CD4-positive, CD25-positive, alpha-beta regulatory T cell (primary cell): ENCODE results near the gene PPARD. TPM values are rescaled to one million over a fixed set of nuclear protein-coding genes. Genes with fewer than 3 reads are reported as not detected.

Experiments
- ATAC-seq, 2 donors: fragments of 150-1000 bp; cut with Tn5 transposase; one replicate each; pipeline ENCODE4 v1.10.0; 2021; ENCODE audit warnings: low read depth in 2 of 2, moderate number of reproducible peaks in 2 of 2, moderate library complexity in 1 of 2
- DNase-seq, 3 donors: peaks; one replicate each; pipeline versions ENCODE4 v3.0.0 to v3.0.0-alpha.2; 2012 to 2022; ENCODE audit warnings: mixed read lengths in 1 of 3
- H3K27ac ChIP-seq: one replicate; pipeline ENCODE4 v1.7.0; 2013; ENCODE audit warnings: mild to moderate bottlenecking, low read length; ENCODE audit not compliant: insufficient read depth, poor library complexity, severe bottlenecking
- H3K27me3 ChIP-seq: one replicate; pipeline ENCODE4 v1.7.0; 2013; ENCODE audit warnings: low read length; ENCODE audit not compliant: control insufficient read depth, insufficient read depth
- H3K36me3 ChIP-seq: one replicate; pipeline ENCODE4 v1.7.0; 2013; ENCODE audit warnings: mild to moderate bottlenecking, low read length, moderate library complexity; ENCODE audit not compliant: control insufficient read depth, insufficient read depth
- H3K4me1 ChIP-seq: 2 replicates; pipeline ENCODE4 v1.7.0; 2013; ENCODE audit warnings: mild to moderate bottlenecking, low read length; ENCODE audit not compliant: insufficient read depth, control insufficient read depth, poor library complexity, severe bottlenecking
- H3K4me3 ChIP-seq: one replicate; pipeline ENCODE4 v1.7.0; 2013; ENCODE audit warnings: low read depth, mild to moderate bottlenecking, low read length, moderate library complexity
- H3K9me3 ChIP-seq, 2 experiments: 1 replicate in 1 of 2; 2 replicates in 1 of 2; pipeline ENCODE4 v1.7.0; 2013; ENCODE audit warnings: low read length in 2 of 2, mild to moderate bottlenecking in 1 of 2, moderate library complexity in 1 of 2; ENCODE audit not compliant: control insufficient read depth in 2 of 2
- H3K27ac Mint-ChIP-seq, 3 donors: one replicate each; pipeline ENCODE4 v1.8.0; 2020 to 2022; ENCODE audit warnings: mild to moderate bottlenecking in 3 of 3, mixed read lengths in 3 of 3, moderate library complexity in 2 of 3
- H3K27me3 Mint-ChIP-seq: one replicate; pipeline ENCODE4 v1.8.0; 2022; ENCODE audit warnings: mild to moderate bottlenecking, mixed read lengths
- H3K36me3 Mint-ChIP-seq: one replicate; pipeline ENCODE4 v1.8.0; 2020; ENCODE audit warnings: mixed read lengths
- H3K4me1 Mint-ChIP-seq, 4 donors: one replicate each; pipeline ENCODE4 v1.8.0; 2020 to 2022; ENCODE audit warnings: mixed read lengths in 4 of 4, mild to moderate bottlenecking in 1 of 4
- H3K4me3 Mint-ChIP-seq, 4 donors: one replicate each; pipeline ENCODE4 v1.8.0; 2020 to 2022; ENCODE audit warnings: mild to moderate bottlenecking in 4 of 4, mixed read lengths in 4 of 4, moderate library complexity in 3 of 4
- H3K9me3 Mint-ChIP-seq, 7 donors: one replicate each; pipeline ENCODE4 v1.8.0; 2020 to 2022; ENCODE audit warnings: mixed read lengths in 7 of 7, mild to moderate bottlenecking in 3 of 7, moderate library complexity in 2 of 7
- polyA plus RNA-seq, 4 donors: library from polyadenylated mRNA; unstranded; fragments of 300-500 nt; fragmentation: Illumina TruSeq; gene quantifications; one replicate each; pipeline ENCODE4 v1.2.3, GENCODE V29; 2021
- total RNA-seq: library from RNA; stranded (reverse); gene quantifications from one replicate; pipeline ENCODE4 v1.2.3, GENCODE V29; 2022

Gene PPARD
- total RNA-seq (37.3 TPM), polyA plus RNA-seq (1 to 10 TPM; 3.8 to 6.6 (median 5.1) TPM)

DNA sequence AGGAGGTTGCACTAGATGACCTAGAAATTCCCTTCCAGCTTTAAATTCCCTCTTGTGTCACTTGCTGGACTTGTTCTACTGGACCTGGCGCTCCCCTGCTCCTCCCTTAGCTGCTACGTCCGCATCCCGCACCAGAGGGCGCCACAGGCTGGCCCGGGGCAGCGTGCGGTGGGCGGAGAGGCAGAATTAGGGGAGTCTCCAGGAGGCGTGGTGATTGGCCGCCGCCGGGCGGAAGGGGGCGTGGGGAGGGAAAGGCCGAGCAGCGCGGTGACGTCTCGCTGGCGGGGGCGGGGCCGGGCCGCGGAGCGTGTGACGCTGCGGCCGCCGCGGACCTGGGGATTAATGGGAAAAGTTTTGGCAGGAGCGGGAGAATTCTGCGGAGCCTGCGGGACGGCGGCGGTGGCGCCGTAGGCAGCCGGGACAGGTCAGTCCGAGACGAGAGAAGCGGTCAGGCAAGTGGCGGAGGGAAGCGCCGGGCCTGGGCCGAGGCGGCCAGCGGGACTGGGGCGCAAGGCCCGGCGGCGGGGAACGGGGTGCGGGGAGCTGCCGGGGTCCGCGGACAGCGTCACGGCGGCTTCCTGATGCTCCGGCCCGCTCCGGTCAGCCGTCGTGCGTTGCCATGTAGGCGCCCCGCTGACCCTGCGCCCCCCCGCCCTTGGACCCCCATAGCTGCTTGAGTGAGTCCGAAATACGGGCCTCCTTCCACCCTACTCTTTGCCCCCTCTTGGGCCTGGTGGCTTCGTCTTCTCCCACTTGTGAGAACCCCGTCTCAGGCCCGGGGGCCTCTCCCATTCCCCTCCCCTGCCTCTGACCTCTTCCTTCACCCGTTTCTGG is at the start of gene PPARD:
Gene PPARD, plus strand, starts transcription at position 301 of the 834 bp plus-strand sequence. CDS start 68,530 bp downstream, outside the sequence.
- Histone ChIP-seq H3K27me3 (no peaks in the 10 kb centered on the region), H3K36me3 (peaks cover 10% of the 10 kb centered on the region), H3K27ac (peak within 1 kb of the TSS; percentile 89), H3K9me3 (no peaks in the 10 kb centered on the region), H3K4me1 (peaks cover 49% of the 10 kb centered on the region), H3K4me3 (peak within 1 kb of the TSS; percentile 88)
- Mint-ChIP-seq H3K9me3 (no peaks in the 10 kb centered on the region), H3K27ac (peak within 1 kb of the TSS; percentile 92 to 95 (median 93)), H3K27me3 (no peaks in the 10 kb centered on the region), H3K36me3 (peaks cover 17% of the 10 kb centered on the region), H3K4me3 (peak within 1 kb of the TSS; percentile 92 to 98 (median 97)), H3K4me1 (peaks cover 4 to 54% (median 39%) of the 10 kb centered on the region in 4 donors)
- peak; percentile 94 to 97 (median 95) for DNase-seq
- ATAC-seq, result peak; percentile 98 to 99

DNA sequence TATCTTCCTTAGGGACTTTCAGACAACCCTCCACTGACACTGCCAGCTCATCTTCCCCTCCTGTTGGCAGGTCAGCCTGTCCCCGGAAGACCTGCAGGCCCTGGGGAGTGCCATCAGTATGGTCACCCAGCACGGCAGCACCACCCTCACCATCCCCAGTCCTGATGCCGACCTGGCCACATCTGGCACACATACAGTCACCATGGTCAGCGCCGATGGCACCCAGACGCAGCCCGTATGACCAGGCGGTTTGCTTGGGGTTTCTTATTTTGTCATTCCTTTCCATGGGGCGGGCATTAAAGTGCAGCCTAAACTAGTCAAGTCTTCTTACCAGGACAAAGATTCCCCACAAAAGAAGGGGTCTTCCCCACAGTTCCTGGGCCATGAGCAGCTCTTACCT is 48.7 kb upstream of the PPARD start:
- no peak overlapping the region for H3K27ac ChIP-seq
- Mint-ChIP-seq H3K4me3 (no peak overlapping the region), H3K9me3 (no peaks in the 10 kb centered on the region), H3K27me3 (no peaks in the 10 kb centered on the region), H3K4me1 (peaks cover 4 to 12% (median 9%) of the 10 kb centered on the region in 4 donors), H3K27ac (peak overlapping the region in 1 of 3 donors; percentile 56), H3K36me3 (peaks cover 33% of the 10 kb centered on the region)
- no peak for ATAC-seq
- DNase-seq, result no peak
- no peak overlapping the region for H3K4me3 ChIP-seq
- no peaks in the 10 kb centered on the region for H3K9me3 ChIP-seq
- H3K4me1 ChIP-seq, result peaks cover 15% of the 10 kb centered on the region
- no peaks in the 10 kb centered on the region for H3K27me3 ChIP-seq
- peaks cover 45% of the 10 kb centered on the region for H3K36me3 ChIP-seq

GRCh38 chr6:35294308-35294945 is 47.9 kb upstream of the PPARD start:
- Histone ChIP-seq H3K4me1 (peaks cover 23% of the 10 kb centered on the region), H3K36me3 (peaks cover 39% of the 10 kb centered on the region), H3K27me3 (no peaks in the 10 kb centered on the region), H3K9me3 (no peaks in the 10 kb centered on the region), H3K27ac (no peak overlapping the region), H3K4me3 (no peak overlapping the region)
- H3K9me3 Mint-ChIP-seq, result no peaks in the 10 kb centered on the region
- peak; percentile 30 to 73 (median 56) for DNase-seq
- peaks cover 4 to 19% (median 14%) of the 10 kb centered on the region in 4 donors for H3K4me1 Mint-ChIP-seq
- no peaks in the 10 kb centered on the region for H3K27me3 Mint-ChIP-seq
- ATAC-seq, result peak; percentile 30 to 33
- H3K36me3 Mint-ChIP-seq, result peaks cover 29% of the 10 kb centered on the region
- H3K4me3 Mint-ChIP-seq, result peak overlapping the region in 1 of 4 donors; percentile 73
- H3K27ac Mint-ChIP-seq, result peak overlapping the region; percentile 41 to 48 (median 42)

DNA sequence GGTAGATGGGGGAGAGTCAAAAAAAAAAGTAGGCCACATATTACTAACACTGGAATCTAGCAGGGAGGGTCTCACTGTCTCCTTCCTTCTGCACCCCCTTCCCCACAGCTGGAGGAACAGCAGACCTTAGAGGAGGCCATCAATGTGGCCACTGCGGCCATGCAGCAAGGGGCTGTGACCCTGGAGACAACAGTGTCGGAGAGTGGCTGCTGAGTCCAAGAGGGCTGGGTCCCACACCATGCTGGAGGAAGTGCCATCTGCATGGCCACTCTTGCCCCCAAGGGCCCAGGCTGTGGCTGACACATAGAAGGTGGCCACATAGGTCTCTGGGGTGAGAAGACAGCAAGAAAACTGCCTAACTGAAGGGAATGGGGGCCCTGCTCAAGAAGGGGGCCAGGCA is 47.3 kb upstream of the PPARD start:
- Mint-ChIP-seq H3K27ac (no peak overlapping the region), H3K9me3 (no peaks in the 10 kb centered on the region), H3K27me3 (no peaks in the 10 kb centered on the region), H3K36me3 (peaks cover 31% of the 10 kb centered on the region), H3K4me1 (peaks cover 4 to 25% (median 18%) of the 10 kb centered on the region in 4 donors), H3K4me3 (peak overlapping the region in 1 of 4 donors; percentile 73)
- peaks cover 37% of the 10 kb centered on the region for H3K36me3 ChIP-seq
- H3K9me3 ChIP-seq, result no peaks in the 10 kb centered on the region
- H3K4me3 ChIP-seq, result no peak overlapping the region
- DNase-seq (no peak), ATAC-seq (no peak)
- H3K4me1 ChIP-seq, result peaks cover 29% of the 10 kb centered on the region
- no peak overlapping the region for H3K27ac ChIP-seq
- no peaks in the 10 kb centered on the region for H3K27me3 ChIP-seq

DNA sequence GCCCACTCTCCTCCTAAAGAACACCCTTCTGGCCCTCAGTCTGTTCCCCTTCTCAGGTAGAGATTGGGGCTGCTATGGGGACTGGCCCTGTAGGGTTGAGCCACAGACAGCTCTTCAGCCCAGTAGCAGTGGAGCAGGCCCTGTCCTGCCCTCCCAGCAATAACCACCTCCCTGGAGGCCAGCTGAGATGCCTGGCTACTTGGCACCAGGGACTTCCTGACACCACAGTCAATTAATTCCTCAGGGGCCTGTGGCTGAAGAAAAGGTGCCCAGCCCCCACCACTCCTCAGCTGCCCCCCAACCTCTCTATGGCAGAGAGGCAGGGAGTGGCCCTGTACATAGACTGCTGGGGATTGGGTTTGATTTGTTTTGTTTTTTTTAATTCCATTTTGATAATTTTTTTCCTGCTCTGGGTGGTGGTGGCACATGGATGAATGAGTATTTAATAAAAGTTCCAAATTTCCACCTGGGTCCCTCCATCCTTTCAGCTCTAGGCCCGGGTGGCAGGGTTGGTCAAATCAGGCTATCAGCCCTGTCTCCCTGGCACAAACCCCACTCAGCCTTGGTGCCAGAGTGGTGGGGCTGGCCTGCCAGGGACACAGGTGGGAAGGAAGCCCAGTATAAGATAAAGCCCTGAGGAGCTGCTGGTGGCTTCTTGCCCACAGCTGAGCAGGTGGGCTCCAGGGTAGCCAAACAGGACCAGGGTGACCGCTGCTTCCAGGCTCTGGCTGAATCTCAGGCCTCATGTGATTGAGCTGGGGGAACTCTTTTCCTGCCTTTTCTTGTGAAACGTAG is 46.6 kb upstream of the PPARD start:
- no peak for ATAC-seq
- peaks cover 4 to 32% (median 23%) of the 10 kb centered on the region in 4 donors for H3K4me1 Mint-ChIP-seq
- H3K4me3 Mint-ChIP-seq, result peak overlapping the region in 1 of 4 donors; percentile 44
- Histone ChIP-seq H3K36me3 (peaks cover 30% of the 10 kb centered on the region), H3K4me1 (peaks cover 36% of the 10 kb centered on the region), H3K4me3 (no peak overlapping the region), H3K9me3 (no peaks in the 10 kb centered on the region), H3K27ac (no peak overlapping the region), H3K27me3 (no peaks in the 10 kb centered on the region)
- H3K27me3 Mint-ChIP-seq, result no peaks in the 10 kb centered on the region
- peak overlapping the region in 1 of 3 donors; percentile 55 for H3K27ac Mint-ChIP-seq
- H3K36me3 Mint-ChIP-seq, result peaks cover 27% of the 10 kb centered on the region
- no peaks in the 10 kb centered on the region for H3K9me3 Mint-ChIP-seq
- no peak for DNase-seq

- no peak for ATAC-seq
- no peaks in the 10 kb centered on the region for H3K27me3 Mint-ChIP-seq
- Histone ChIP-seq H3K27ac (peak overlapping the region; percentile 51), H3K36me3 (peaks cover 17% of the 10 kb centered on the region), H3K27me3 (no peaks in the 10 kb centered on the region), H3K4me3 (peak overlapping the region; percentile 96), H3K4me1 (peaks cover 49% of the 10 kb centered on the region), H3K9me3 (no peaks in the 10 kb centered on the region)
- H3K9me3 Mint-ChIP-seq, result no peaks in the 10 kb centered on the region
- H3K36me3 Mint-ChIP-seq, result peaks cover 13% of the 10 kb centered on the region
- no peak for DNase-seq
- peaks cover 4 to 45% (median 31%) of the 10 kb centered on the region in 4 donors for H3K4me1 Mint-ChIP-seq
- peak overlapping the region; percentile 93 to 96 (median 95) for H3K4me3 Mint-ChIP-seq
- H3K27ac Mint-ChIP-seq, result peak overlapping the region; percentile 82 to 97 (median 96)
These were observed 45.3 kb upstream of the PPARD start for GRCh38 chr6:35296931-35297600.
